H9 (cell line): Measurements from ENCODE around the gene CCDC7. TPM values are rescaled to one million over a fixed set of nuclear protein-coding genes. Genes with fewer than 3 reads are reported as not detected.

Experiments
- DNase-seq: peaks from one replicate; pipeline ENCODE4 v3.0.0-alpha.2; 2017
- H2AFZ ChIP-seq: one replicate; pipeline ENCODE4 v1.6.1; 2013; ENCODE audit warnings: mild to moderate bottlenecking, low read length, control low read depth, moderate library complexity
- H2AK5ac ChIP-seq: 2 replicates; pipeline ENCODE4 v1.6.1; 2013; ENCODE audit warnings: low read length, control low read depth, mixed read lengths; ENCODE audit not compliant: insufficient read length
- H2BK120ac ChIP-seq: one replicate; pipeline ENCODE4 v1.6.1; 2013; ENCODE audit warnings: low read depth, mild to moderate bottlenecking, low read length, control low read depth, inconsistent platforms; ENCODE audit not compliant: poor library complexity, severe bottlenecking
- H2BK12ac ChIP-seq: 2 replicates; pipeline ENCODE4 v1.6.1; 2013; ENCODE audit warnings: low read length, control low read depth, mixed read lengths, low read depth; ENCODE audit not compliant: insufficient read length
- H2BK15ac ChIP-seq: 2 replicates; pipeline ENCODE4 v1.6.1; 2013; ENCODE audit warnings: low read depth, low read length, control low read depth
- H2BK20ac ChIP-seq: one replicate; pipeline ENCODE4 v1.6.1; 2013; ENCODE audit warnings: low read depth, mild to moderate bottlenecking, low read length, control low read depth, inconsistent platforms; ENCODE audit not compliant: poor library complexity, severe bottlenecking
- H2BK5ac ChIP-seq: 2 replicates; pipeline ENCODE4 v1.6.1; 2013; ENCODE audit warnings: low read length, control low read depth, mixed read lengths; ENCODE audit not compliant: insufficient read length
- H3K14ac ChIP-seq: 2 replicates; pipeline ENCODE4 v1.6.1; 2013; ENCODE audit warnings: low read length, control low read depth; ENCODE audit not compliant: insufficient read depth
- H3K18ac ChIP-seq: 2 replicates; pipeline ENCODE4 v1.6.1; 2013; ENCODE audit warnings: low read depth, mild to moderate bottlenecking, mixed read lengths, low read length, control low read depth; ENCODE audit not compliant: insufficient read length
- H3K23ac ChIP-seq: 2 replicates; pipeline ENCODE4 v1.6.1; 2013; ENCODE audit warnings: low read length, control low read depth, mixed read lengths, low read depth; ENCODE audit not compliant: insufficient read length
- H3K23me2 ChIP-seq: 2 replicates; pipeline ENCODE4 v1.6.1; 2013; ENCODE audit warnings: low read depth, mild to moderate bottlenecking, mixed read lengths, low read length, control low read depth; ENCODE audit not compliant: insufficient read length, poor library complexity, severe bottlenecking
- H3K27ac ChIP-seq: 2 replicates; pipeline ENCODE4 v1.5.1; 2013; ENCODE audit warnings: low read length, control low read depth, mixed read lengths, low read depth; ENCODE audit not compliant: insufficient read length
- H3K27me3 ChIP-seq: 2 replicates; pipeline ENCODE4 v1.6.1; 2013; ENCODE audit warnings: low read length, control low read depth, inconsistent platforms; ENCODE audit not compliant: insufficient read depth
- H3K4ac ChIP-seq: 2 replicates; pipeline ENCODE4 v1.6.1; 2013; ENCODE audit warnings: low read depth, mild to moderate bottlenecking, control low read depth, inconsistent platforms, low read length, moderate library complexity
- H3K4me1 ChIP-seq: 2 replicates; pipeline ENCODE4 v1.6.1; 2013; ENCODE audit warnings: low read length, control low read depth, inconsistent platforms; ENCODE audit not compliant: insufficient read depth
- H3K4me2 ChIP-seq: 2 replicates; pipeline ENCODE4 v1.6.1; 2013; ENCODE audit warnings: low read length, control low read depth, mixed read lengths; ENCODE audit not compliant: insufficient read length, insufficient read depth
- H3K56ac ChIP-seq: 2 replicates; pipeline ENCODE4 v1.6.1; 2013; ENCODE audit warnings: low read depth, mild to moderate bottlenecking, mixed read lengths, low read length, control low read depth; ENCODE audit not compliant: insufficient read length
- H3K79me1 ChIP-seq: 2 replicates; pipeline ENCODE4 v1.6.1; 2013; ENCODE audit warnings: low read depth, mild to moderate bottlenecking, moderate library complexity, low read length, control low read depth, inconsistent platforms; ENCODE audit not compliant: insufficient read depth, poor library complexity, severe bottlenecking
- H3K79me2 ChIP-seq: 2 replicates; pipeline ENCODE4 v1.6.1; 2013; ENCODE audit warnings: low read length, control low read depth, inconsistent platforms; ENCODE audit not compliant: insufficient read depth
- H3K9ac ChIP-seq: 2 replicates; pipeline ENCODE4 v1.6.1; 2013; ENCODE audit warnings: low read length, control low read depth, mixed read lengths; ENCODE audit not compliant: insufficient read length; ENCODE audit errors: extremely low read depth
- H3K9me3 ChIP-seq: one replicate; pipeline ENCODE4 v1.6.1; 2013; ENCODE audit warnings: low read depth, low read length, inconsistent platforms; ENCODE audit not compliant: control insufficient read depth
- H3T11ph ChIP-seq: one replicate; pipeline ENCODE4 v1.6.1; 2013; ENCODE audit warnings: mild to moderate bottlenecking, low read length, control low read depth, inconsistent platforms
- H4K20me1 ChIP-seq: one replicate; pipeline ENCODE4 v1.6.1; 2013; ENCODE audit not compliant: control insufficient read depth, insufficient read length, insufficient read depth
- H4K5ac ChIP-seq: 2 replicates; pipeline ENCODE4 v1.6.1; 2013; ENCODE audit warnings: low read depth, mild to moderate bottlenecking, mixed read lengths, low read length, control low read depth; ENCODE audit not compliant: insufficient read length
- H4K8ac ChIP-seq: replicated peaks from 2 replicates; pipeline ENCODE4 v1.6.1; 2013; ENCODE audit warnings: low read length, control low read depth, mixed read lengths, low read depth; ENCODE audit not compliant: insufficient read length
- H4K91ac ChIP-seq: 2 replicates; pipeline ENCODE4 v1.6.1; 2013; ENCODE audit warnings: low read depth, mild to moderate bottlenecking, moderate library complexity, mixed read lengths, low read length, control low read depth; ENCODE audit not compliant: insufficient read length
- H3K27ac Mint-ChIP-seq, 3 experiments: 2 replicates in 2 of 3; 3 replicates in 1 of 3; pipeline ENCODE4 v1.8.0; 2020 to 2021; ENCODE audit warnings: mixed read lengths in 3 of 3, mild to moderate bottlenecking in 1 of 3, moderate library complexity in 1 of 3
- H3K27me3 Mint-ChIP-seq: 2 replicates; pipeline ENCODE4 v1.8.0; 2021; ENCODE audit warnings: low read depth, mild to moderate bottlenecking, moderate library complexity, mixed read lengths
- H3K36me3 Mint-ChIP-seq, 3 experiments: 2 replicates in 2 of 3; 3 replicates in 1 of 3; pipeline ENCODE4 v1.8.0; 2020 to 2021; ENCODE audit warnings: low read depth in 3 of 3, mixed read lengths in 3 of 3; ENCODE audit not compliant: insufficient read depth in 1 of 3
- H3K4me1 Mint-ChIP-seq, 2 experiments: 2 replicates each; pipeline ENCODE4 v1.8.0; 2020; ENCODE audit warnings: mixed read lengths in 2 of 2
- H3K4me3 Mint-ChIP-seq, 2 experiments: 2 replicates in 1 of 2; 3 replicates in 1 of 2; pipeline ENCODE4 v1.8.0; 2020 to 2021; ENCODE audit warnings: mild to moderate bottlenecking in 2 of 2, mixed read lengths in 2 of 2, moderate library complexity in 1 of 2
- H3K9me3 Mint-ChIP-seq, 2 experiments: 2 replicates in 1 of 2; 3 replicates in 1 of 2; pipeline ENCODE4 v1.8.0; 2020; ENCODE audit warnings: mild to moderate bottlenecking in 2 of 2, mixed read lengths in 2 of 2, moderate library complexity in 1 of 2
- WGBS: extraction: QIAGEN DNeasy Blood & Tissue Kit; methylation state at CpG from one replicate; pipeline ENCODE4 v1.1.7; 2013; ENCODE audit warnings: missing lambda C conversion rate, low lambda C conversion rate, mixed read lengths; ENCODE audit not compliant: insufficient read length; ENCODE audit errors: extremely low coverage; 5-methylcytosine and 5-hydroxymethylcytosine counted together
- total RNA-seq: library from RNA; stranded (reverse); gene quantifications from 2 replicates; pipeline ENCODE4 v1.2.1, GENCODE V29; 2021
- TF ChIP-seq, protein P1 (sequence below): fragments of 200-600 bp; sonication (generic); conservative IDR thresholded peaks from 3 replicates; pipeline ENCODE4 v1.8.0; 2021; ENCODE audit warnings: antibody characterized with exemption, mild to moderate bottlenecking

The CCDC7 gene
- total RNA-seq, 1 experiment from 2014 or later = 1.6 TPM

- H4K5ac ChIP-seq = no peak overlapping the region
- Mint-ChIP-seq H3K4me3 (no peak overlapping the region), H3K9me3 (no peaks in the 10 kb centered on the region)
Measured at GRCh38 chr10:32410569-32410968, 35.4 kb upstream of the CCDC7 start.

More at GRCh38 chr10:32410569-32410968, 35.4 kb upstream of the CCDC7 start:
- Histone ChIP-seq H3K4me2 (no peak overlapping the region), H3K79me2 (no peaks in the 10 kb centered on the region), H4K20me1 (no peaks in the 10 kb centered on the region), H3T11ph (no peak overlapping the region), H2BK120ac (no peak overlapping the region), H3K4ac (no peak overlapping the region), H3K4me1 (no peaks in the 10 kb centered on the region), H3K9me3 (no peaks in the 10 kb centered on the region), H3K56ac (no peak overlapping the region), H4K91ac (no peak overlapping the region), H3K23me2 (no peaks in the 10 kb centered on the region), H2AK5ac (no peak overlapping the region), H4K8ac (no peak overlapping the region), H3K23ac (no peak overlapping the region), H2BK12ac (no peak overlapping the region), H3K27ac (no peak overlapping the region), H3K9ac (no peak overlapping the region), H2AFZ (no peak overlapping the region), H3K18ac (no peak overlapping the region), H2BK15ac (no peak overlapping the region), H2BK20ac (no peak overlapping the region), H3K27me3 (no peaks in the 10 kb centered on the region), H3K79me1 (no peaks in the 10 kb centered on the region), H3K14ac (no peak overlapping the region), H2BK5ac (no peak overlapping the region)
- TF ChIP-seq, protein P1, sequence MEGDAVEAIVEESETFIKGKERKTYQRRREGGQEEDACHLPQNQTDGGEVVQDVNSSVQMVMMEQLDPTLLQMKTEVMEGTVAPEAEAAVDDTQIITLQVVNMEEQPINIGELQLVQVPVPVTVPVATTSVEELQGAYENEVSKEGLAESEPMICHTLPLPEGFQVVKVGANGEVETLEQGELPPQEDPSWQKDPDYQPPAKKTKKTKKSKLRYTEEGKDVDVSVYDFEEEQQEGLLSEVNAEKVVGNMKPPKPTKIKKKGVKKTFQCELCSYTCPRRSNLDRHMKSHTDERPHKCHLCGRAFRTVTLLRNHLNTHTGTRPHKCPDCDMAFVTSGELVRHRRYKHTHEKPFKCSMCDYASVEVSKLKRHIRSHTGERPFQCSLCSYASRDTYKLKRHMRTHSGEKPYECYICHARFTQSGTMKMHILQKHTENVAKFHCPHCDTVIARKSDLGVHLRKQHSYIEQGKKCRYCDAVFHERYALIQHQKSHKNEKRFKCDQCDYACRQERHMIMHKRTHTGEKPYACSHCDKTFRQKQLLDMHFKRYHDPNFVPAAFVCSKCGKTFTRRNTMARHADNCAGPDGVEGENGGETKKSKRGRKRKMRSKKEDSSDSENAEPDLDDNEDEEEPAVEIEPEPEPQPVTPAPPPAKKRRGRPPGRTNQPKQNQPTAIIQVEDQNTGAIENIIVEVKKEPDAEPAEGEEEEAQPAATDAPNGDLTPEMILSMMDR = no peak
- Mint-ChIP-seq H3K4me1 (no peaks in the 10 kb centered on the region), H3K27ac (no peak overlapping the region), H3K36me3 (no peaks in the 10 kb centered on the region), H3K27me3 (peaks cover 4% of the 10 kb centered on the region)
- DNase-seq = no peak
- WGBS = no CpG with 5 or more reads among the region's 8 CpGs
